ENCODE data around the gene EMC10.

DNA sequence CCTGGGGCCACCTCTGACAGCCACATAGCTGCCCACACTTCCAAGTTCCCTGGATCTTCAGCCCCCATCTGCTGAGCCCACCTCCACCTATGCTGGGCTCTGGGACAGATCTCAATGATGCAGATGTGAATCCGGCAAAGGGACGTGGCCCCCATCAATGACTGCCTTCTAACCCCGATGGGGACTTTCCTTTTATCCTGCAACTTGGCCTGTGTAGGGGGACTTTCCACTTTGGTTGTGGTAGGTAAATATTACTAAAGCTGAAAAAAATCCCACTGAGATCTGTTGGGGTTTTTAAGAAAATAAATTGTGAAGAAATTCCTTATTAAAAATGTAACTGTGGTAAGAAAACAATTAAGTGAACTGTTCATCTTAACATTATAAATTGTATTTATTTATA lies 58.2 kb downstream of the EMC10 start:
- TF ChIP-seq, protein P1, sequence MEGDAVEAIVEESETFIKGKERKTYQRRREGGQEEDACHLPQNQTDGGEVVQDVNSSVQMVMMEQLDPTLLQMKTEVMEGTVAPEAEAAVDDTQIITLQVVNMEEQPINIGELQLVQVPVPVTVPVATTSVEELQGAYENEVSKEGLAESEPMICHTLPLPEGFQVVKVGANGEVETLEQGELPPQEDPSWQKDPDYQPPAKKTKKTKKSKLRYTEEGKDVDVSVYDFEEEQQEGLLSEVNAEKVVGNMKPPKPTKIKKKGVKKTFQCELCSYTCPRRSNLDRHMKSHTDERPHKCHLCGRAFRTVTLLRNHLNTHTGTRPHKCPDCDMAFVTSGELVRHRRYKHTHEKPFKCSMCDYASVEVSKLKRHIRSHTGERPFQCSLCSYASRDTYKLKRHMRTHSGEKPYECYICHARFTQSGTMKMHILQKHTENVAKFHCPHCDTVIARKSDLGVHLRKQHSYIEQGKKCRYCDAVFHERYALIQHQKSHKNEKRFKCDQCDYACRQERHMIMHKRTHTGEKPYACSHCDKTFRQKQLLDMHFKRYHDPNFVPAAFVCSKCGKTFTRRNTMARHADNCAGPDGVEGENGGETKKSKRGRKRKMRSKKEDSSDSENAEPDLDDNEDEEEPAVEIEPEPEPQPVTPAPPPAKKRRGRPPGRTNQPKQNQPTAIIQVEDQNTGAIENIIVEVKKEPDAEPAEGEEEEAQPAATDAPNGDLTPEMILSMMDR (conservative IDR thresholded peaks at IDR 0.05) = no peak
- no peak for TF ChIP-seq ZFX (IDR thresholded peaks at IDR 0.05)
